Putamen (tissue), 1 donor: Measurements from ENCODE around the gene INTU.

Source experiments
- DNase-seq: peaks from one replicate; pipeline ENCODE4 v3.0.0-alpha.2; 2016; ENCODE audit warnings: low spot score

The INTU gene

DNA sequence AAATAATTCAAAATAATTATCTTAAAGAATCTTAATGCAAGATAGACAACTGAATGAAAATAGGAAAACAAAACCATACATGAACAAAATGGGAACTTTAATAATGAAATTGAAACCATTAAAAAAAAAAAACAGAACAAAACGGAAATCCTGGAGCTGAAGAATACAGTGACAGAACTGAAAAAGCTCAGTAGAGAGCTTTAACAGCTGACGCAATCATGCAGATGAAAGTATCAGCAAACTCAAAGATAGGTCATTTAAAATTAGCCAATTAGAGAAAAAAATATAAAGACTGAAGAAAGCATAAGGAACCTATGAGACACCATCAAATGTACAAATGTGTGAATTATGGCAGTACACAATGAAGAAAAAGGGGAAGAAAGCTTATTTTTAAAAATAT is 116.2 kb downstream of the INTU start:
- DNase-seq, result no peak

DNA sequence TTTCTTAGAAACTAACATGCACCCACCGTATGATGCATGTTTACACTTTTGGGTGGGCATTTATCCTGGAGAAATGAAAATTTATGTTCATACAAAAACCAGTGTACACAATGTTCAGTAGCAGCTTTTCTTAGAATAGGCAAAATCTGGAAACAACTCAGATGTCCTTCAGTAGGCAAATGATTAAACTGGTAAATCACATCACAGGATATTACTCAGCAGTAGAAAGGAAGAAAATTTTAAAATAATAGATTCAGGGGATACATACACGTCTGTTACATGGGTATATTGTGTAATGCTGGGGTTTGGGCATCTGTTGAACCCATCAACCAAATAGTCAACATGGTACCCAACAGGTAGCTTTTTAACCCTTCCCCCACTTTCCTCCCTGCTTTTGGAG is 124.1 kb downstream of the INTU start:
- DNase-seq, result no peak

DNA sequence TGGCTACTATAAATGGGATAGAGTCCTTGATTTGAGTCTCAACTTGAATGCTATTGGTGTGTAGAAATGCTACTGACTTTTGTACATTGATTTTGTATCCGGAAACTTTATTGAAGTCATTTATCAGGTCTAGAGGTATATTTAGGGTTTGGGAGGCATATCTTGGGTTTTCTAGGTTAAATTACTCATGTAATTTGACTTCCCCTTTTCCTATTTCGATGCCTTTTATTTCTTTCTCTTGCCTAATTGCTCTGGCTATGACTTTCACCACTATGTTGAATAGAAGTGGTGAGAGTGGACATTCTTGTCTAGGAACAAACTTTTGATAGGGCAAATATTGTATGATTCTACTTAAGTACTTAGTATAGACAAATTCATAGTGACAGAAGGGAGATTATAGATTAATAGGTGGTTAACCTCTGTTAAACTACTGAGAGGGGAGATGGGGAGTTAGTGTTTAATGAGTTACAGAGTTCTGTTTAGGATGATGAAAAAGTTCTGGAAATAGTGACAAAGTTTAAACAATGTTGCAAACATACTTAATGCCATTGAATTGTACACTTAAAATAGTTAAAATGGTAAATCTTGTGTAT is 126.6 kb downstream of the INTU start:
- no peak for DNase-seq

DNA sequence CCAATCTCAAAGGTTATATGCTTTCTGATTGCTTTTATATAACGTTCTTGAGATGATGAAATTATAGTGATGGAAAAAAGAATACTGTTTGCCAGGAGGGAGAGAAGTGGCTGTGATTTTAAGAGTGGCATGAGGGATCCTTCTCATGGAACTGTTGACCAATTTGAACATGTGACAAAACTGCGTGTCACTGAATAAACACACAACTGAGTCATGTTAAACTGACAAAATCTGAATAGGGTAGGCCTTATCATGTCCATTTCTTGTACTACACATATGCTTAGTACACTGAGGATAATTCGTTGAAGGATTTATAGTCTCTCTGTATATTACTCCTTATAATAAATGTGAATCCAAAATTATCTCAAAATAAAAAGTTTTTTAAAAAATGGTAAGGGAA is 127.1 kb downstream of the INTU start:
- DNase-seq, result no peak

DNA sequence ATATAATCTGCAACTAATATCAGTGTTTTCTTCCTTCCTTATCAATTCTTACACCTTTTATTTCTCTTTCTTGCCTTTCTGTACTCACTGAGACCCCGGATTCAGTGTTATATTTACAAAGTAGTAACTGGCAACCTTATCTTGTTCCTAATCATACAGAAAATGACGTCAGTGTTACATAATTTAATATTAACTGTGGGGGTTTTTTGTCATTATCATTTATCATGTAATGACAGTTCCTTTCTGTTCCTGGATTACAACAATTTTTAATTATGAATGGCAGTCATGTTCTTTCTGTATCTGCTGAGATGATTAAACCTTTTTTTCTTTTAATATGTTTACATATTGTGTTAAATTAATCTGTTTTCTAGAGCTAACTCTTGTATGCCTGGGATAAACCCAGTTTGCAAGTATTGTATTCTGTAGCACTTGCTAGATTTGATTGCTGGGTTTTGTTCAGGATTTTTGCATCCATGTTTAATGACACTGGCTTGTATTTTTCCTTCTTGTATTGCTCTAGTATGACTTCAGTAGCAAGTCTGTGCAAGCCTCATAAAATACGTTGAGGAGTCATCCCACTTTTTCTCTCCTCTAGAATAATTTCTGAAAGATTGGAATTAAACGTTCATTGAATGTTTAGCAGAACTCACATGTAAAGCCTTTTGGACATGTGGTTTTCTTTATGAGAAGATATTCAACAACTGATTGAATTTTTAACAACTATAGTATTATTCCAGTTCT is 138.9 kb downstream of the INTU start:
- DNase-seq, result no peak

DNA sequence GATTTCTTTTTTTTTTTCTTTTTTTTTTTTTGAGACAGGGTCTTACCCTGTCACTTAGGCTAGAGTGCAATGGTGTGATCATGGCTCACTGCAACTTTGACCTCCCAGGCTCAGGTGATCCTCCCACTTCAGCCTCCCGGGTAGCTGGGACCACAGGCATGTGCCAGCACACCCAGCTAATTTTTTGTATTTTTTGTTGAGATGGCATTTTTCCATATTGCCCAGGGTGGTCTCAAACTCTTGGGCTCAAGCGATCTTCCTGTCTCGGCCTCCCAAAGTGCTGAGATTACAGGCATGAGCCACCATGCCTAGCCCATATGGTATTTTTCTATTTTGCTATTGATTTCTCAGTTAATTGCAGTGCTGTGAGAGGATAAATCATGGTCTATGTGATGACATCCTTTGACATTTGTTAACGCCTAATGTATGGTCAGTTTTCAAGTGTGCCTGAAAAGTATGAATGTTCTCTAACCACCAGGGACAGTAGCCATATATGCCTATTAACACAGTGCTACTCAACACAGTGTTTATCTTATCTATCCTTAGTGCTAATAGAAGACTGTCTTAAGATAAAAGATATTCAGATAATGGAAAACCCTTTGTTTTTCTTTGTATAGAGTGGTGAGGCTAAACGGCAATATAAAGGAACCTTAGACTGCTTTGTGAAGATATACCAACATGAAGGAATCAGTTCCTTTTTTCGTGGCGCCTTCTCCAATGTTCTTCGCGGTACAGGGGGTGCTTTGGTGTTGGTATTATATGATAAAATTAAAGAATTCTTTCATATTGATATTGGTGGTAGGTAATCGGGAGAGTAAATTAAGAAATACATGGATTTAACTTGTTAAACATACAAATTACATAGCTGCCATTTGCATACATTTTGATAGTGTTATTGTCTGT is 140.3 kb downstream of the INTU start:
- DNase-seq, result no peak

DNA sequence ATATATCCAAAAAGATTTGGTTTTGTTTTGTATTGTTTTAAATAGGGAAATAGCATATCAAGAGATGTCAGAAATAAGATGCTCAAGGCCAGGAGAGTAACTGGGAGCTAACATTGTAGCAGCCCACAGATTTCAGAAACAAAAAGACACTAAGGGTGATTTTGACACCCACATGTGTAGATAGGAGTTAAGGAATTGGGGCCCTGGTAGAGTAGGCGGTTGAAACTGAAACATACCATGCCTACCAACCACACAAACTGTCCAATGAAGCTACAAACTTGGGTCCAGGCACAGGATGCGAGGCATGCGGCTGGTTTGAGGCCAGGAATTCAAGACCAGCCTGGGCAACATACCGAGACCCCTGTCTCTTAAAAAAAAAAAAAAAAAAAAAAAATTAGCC is 143.1 kb downstream of the INTU start:
- DNase-seq, result no peak
